Fibroblast of the conjunctiva (primary cell): ENCODE data around the gene CFHR5.

Experiments used
- DNase-seq: peaks from one replicate; pipeline ENCODE4 v3.0.0-alpha.2; 2010; ENCODE audit warnings: low read depth

CFHR5 gene

GRCh38 chr1:197021716-197022115, 44.4 kb downstream of the CFHR5 start:
- no peak for DNase-seq

- no peak for DNase-seq
These were observed 47.1 kb downstream of the CFHR5 start for GRCh38 chr1:197024460-197024859.

- DNase-seq = no peak
These were observed 50.0 kb downstream of the CFHR5 start for GRCh38 chr1:197027359-197027758.

GRCh38 chr1:197029749-197030148, 52.4 kb downstream of the CFHR5 start:
- DNase-seq = no peak

DNA sequence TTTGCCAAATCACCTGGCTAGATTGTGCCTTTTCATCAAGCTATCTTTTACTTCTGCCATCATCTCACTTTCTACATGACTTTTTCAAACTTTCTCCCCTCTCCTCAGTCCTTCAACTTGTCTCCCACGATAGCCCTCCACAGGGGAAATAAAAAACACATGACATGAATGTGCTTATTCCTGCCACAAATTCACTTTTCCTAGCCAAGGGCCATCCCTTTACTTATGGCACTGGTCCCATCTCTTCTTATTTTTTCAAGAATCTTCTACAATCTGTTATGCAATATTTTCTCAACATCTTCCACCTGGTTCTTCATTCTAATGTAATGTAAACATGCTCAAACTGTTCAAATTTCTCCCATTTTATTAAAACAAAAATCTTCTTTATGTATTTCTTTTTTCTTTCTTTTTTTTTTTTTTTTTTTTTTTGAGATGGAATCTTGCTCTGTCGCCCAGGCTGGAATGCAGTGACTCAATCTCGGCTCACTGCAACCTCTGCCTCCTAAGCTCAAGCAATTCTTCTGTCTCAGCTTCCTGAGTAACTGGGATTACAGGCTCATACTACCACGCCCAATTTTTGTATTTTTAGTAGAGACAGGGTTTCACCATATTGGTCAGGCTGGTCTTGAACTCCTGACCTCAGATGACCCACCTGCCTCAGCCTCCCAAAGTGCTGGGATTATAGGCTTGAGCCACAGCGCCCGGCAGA, 57.4 kb downstream of the CFHR5 start:
- DNase-seq = peak; percentile 49

DNA sequence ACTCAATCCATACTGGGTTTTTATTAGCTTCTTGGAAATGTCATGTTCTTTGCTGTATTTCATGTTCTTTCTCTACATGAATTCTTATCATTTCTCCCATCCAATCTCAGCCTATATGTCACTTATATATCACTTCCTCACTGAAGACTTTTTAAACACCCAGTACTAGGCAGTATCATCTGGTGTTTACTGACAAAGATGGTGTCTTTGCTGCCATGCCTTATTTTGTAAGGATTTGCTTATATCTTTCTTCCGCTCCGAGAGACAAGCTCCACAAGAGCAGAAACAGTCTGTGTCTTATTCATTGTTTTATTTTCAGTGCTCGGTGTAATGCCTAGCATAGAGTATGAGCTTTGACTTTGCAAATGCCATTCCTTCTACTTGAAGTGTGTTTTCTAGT, 59.5 kb downstream of the CFHR5 start:
- no peak for DNase-seq

DNA sequence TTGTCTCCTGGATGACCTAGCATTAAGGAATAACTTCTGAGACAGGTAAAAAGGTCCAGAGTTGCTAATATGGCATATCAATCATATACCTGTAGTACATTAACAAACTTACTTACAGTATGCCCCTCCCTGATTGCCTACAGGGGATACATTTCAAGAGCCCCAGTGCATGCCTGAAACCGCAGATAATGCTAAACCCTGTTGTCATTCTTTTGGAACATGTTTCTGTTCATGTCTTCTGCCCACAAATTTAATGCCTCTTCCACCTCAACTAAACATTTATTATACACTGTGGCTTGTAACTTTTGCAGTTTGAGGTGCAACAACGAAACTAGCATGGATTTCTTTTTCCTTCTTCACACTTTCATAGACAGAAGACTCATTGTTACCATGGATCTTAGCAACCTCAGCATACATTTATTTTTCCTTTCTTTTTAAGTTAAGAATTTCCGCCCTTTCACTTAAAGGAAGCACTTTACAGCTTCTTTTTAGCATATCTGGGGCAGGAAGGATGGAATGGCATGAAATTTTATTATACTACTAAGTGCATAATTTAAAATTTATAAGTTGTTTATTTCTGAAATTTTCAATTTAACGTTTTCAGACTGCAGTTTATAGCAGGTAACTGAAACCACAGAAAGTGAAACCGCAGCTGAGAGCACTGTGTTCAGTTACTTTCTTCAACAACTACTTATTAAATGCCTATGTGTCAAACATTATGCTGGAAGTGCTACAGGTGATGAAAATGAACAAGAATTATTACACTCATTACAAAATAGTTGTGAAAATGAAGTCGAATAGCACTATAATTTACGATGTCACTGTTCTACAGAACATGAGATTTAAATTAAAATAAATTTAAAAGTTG, 64.4 kb downstream of the CFHR5 start:
- no peak for DNase-seq

DNA sequence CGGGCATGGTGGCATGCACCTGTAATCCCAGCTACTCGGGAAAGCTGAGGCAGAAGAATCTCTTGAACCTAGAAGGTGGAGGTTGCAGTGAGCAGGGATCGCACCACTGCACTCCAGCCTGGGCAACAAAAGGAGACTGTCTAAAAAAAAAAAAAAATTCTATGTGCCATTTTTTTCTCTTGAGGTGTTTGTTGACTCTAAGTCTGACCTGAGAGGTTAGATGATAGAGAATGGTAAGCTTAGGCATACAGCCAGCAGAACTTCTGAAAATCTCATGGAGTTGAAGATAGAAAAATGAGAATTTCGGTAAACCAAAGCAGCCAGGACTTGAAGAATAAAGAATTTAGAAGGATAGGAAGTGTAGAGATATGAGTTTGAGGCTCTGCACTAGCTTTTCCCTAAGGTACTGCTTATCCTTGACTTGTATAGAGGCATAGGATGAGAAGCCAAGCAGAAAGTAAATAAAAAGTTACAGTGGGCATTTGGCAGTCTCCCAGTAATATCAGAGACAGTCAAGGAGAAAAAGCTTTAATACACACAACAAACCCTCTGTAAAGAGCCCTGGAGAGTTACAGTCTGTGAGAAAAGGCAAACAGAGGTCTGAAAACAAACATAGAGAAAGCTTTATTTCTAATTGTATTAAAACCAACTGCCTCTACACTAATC, 65.5 kb downstream of the CFHR5 start:
- no peak for DNase-seq

GRCh38 chr1:197049100-197049499, 71.7 kb downstream of the CFHR5 start:
- no peak for DNase-seq
